HG03354 (cell line): ENCODE results near the gene PRKAR2A.
A peak's percentile ranks its signal among the peaks of the same experiment; 100 is the strongest.

Experiments
- ATAC-seq: cut with Tn5 transposase; IDR thresholded peaks from one replicate; pipeline ENCODE4 v1.9.1; 2021; ENCODE audit warnings: mild to moderate bottlenecking; ENCODE audit not compliant: unreplicated experiment, poor library complexity, severe bottlenecking

PRKAR2A gene

DNA sequence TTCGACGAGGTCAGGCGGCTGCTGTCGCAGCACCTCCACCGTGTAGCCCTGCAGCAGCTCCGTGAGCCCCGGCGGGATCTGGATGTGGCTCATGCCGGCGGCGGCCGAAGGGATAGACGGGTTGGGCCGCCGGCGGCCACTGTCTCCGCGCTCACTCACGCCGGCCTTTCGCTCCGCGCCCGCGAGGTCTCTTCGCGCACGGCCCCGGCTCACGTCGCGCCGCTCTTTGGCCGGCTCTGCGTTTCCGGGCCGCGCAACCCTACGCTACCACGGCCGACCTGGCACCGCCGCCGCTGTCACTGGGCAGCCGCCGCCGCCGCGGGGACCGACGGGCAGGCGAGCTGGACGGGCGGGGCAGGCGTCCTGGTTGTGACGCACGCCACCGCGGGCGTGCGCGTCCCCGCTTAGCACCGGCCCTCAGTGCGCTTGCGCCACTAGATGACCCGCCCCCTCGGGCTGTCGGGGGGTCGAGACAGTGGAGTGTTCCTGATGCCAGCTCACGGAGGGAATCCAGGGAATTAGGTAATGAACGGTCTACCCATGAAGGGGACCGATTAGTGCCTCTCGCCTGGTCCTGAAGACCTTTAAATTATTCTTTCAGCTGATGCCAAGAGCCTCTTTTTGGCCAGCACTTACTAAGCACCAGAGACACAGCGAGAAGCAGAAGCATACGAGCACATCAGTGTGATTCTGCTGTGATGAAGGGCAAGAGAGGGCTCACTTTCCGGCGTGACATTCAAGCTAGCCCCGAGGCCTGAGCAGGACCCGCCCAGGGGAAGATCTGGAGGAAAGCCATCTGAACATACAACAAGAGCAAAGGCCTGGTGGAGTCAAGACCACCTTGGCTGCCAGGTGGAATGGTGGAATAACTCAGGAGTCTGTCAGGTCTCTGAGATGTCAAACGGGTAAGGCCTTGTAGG lies at the start of gene PRKAR2A:
Gene PRKAR2A (minus strand): TSS at position 371 of the 920 bp plus-strand sequence. CDS start 278 bp downstream, at position 93.
- peak; percentile 84 for ATAC-seq

- ATAC-seq, result no peak
These were observed 49.3 kb upstream of the PRKAR2A start for GRCh38 chr3:48896936-48897335.

GRCh38 chr3:48894516-48894915 lies 46.8 kb upstream of the PRKAR2A start:
- ATAC-seq, result no peak

GRCh38 chr3:48891606-48892005 lies 43.9 kb upstream of the PRKAR2A start:
- no peak for ATAC-seq

GRCh38 chr3:48885753-48886152 lies 38.1 kb upstream of the PRKAR2A start:
- no peak for ATAC-seq

DNA sequence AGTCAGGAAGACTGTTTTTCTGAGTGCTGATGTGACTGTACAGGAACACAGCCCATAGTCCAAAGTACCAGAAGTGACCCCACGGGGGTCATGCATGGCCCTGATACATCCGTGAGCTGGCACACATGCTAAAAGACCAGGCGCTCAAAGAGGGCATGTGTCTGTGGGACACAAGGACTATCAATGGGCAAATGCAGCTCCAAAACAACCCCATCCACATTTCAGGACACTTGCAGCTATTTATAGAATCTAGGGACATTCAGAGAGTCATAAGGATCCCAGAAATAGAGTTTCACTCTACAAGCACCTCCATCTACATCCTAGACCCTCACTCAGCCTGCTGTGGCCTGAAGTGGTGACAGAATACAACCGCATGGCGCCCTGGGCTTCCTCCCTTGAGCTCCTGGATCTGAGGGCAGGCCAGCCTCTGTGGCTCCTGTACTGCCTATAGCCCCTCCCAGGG lies 34.0 kb upstream of the PRKAR2A start:
- ATAC-seq, result no peak

- ATAC-seq, result no peak
These were observed 33.3 kb upstream of the PRKAR2A start for GRCh38 chr3:48881006-48881405.

DNA sequence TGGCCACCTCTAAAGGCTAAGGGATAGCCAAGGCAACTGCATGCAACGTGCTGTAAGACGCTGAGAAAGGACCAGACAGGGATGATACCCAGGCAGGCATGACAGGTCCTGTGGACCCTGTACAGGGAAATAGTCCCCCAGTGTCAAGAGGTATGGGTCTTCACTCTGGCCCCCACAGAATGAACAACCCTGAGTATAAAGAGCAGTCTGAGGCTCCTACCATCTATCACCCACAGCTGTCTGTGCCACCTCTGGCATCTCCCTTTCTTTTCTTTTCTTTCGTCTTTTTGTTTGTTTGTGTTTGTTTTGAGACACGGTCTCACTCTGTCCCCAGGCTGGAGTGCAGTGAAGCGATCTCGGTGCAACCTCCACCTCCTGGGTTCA lies 32.3 kb upstream of the PRKAR2A start:
- ATAC-seq, result no peak

DNA sequence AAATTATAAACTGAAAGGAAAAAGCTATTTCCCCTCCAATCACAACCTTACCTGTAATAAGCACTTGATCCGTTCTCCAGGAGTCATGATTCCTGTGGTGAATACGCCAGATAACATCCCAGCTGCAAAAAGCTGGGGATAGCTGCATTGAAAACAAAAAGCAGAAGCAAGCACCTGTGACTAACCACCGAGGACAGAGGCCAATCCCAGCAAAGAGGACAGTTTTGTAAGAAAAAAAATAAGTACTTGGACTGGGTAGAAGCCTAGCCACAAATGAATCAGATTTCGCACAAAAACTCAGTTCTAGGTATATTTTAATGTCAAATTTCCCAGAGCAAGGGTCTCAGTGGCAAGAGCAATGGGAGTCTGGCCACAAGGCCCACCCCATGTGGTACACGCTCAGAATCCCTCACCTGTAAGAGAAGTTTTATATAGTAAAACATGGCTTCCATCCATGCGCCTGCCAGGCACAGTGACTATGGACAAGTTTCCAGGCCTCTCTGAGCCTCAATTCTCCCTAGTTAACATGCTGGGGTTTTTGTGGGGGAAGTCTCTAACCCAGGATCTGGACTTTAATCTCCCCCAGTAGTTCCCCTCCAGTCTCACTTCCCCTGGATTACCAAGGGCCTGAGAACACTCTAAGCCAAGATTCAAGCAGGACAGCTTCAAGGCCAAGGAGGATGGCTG lies 31.8 kb upstream of the PRKAR2A start:
- no peak for ATAC-seq

DNA sequence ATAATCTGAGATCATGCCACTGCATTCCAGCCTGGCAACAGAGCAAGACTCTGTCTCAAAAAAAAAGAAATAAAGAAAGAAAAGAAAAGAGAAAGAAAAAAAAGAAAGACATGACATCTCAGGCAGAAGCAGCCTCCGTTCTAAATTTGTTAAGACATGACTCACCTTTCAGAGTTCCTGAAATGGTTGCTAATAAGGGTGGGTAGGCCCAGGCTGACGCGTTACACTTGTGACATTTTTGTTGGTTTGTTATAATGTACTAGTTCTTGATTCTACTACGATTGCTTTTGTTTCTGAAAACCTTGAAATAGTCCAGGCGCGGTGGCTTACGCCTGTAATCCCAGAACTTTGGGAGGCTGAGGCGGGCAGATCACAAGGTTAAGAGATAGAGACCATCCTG lies 30.0 kb upstream of the PRKAR2A start:
- no peak for ATAC-seq

DNA sequence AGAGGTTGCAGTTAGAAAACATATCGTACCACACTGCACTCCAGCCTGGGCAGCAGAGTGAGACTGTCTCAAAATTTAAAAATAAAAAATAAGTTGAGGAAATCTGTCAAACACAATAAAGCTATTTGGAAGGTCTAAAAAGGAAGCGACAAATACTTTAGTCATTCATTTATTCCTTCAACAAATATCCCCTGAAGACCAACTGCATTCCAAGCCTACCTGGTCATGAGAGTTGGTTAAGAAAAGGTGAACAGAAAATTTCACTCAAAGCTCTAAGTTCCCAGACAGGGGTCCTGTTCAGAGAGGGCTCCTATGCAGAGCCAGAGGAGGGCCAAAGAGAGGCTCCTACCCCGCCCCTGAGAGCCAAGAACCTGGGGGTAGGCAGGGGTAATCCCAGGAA lies 15.4 kb upstream of the PRKAR2A start:
- no peak for ATAC-seq

- ATAC-seq, result no peak
These were observed 11.5 kb upstream of the PRKAR2A start for GRCh38 chr3:48859206-48859605.

GRCh38 chr3:48858709-48859108 lies 11.0 kb upstream of the PRKAR2A start:
- no peak for ATAC-seq

DNA sequence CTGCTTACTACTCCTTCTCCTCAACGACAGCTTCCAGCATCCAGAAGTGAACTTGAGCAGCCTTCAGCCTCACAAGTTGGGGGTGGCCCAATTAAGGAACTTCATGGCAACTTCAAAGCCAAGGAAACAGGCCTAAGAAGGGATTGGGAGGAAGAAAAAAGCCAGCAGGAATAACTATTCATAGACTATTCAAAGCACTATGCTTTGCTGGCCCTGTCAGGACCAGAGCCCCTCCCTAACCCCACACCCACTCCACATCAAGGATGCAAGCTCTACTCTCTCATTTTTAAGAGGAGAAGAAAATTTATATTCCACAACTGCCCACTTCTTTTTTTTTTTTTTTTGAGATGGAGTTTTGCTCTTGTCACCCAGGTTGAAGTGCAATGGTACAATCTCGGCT lies 10.0 kb upstream of the PRKAR2A start:
- no peak for ATAC-seq

DNA sequence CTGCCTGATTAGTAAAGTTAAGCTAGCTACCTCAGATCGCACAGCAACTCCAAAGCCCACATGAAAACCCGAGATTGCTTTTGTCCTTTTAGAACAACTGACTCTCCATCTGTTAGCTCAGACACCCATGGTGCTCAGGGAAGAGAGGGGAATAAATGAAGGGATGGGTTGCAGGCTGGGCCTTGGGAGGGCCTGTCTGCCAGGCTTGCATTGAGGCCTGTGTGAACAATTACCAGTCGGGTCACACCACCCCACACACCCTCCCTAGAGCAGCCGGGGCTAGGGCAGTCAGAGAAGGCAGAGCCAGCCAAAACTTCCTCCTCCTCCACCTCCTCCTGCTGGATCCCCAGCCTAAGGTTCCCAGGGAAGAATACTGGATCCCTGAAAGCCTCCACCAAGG lies 8.8 kb upstream of the PRKAR2A start:
- ATAC-seq, result no peak

DNA sequence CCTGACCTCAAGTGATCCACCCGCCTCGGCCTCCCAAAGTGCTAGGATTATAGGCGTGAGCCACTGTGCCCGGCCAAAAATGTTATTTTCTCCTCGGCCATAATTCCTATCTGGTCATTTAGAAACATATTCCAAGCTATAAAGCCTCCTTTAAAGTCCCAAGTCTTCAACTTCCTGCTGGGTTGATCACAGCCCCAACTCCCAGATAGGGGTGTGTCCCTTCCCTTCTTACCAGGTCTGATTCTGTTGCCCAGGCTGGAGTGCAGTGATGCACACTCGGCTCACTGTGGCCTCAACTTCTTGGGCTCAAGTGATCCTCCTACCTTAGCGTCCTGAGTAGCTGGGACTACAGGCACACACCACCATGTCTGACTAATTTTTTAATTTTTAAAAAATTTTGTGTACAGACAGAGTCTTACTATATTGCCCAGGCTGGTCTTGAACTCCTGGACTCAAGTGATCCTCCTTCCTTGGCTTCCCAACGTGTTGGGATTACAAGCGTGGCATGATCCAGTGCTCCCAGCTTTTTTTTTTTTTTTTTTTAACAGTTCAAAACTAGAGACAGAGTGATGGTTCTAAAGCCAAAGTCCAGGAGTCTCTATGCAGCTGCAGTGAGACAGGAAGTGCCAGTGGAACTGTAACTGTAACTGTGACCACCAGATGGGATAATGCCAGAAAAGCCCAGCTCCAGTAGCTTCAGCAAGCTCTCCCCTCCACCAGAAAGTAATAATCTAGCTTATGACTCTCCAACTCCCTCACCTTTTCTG lies 8.2 kb upstream of the PRKAR2A start:
- ATAC-seq, result no peak

- no peak for ATAC-seq
These were observed 4.5 kb upstream of the PRKAR2A start for GRCh38 chr3:48852151-48852550.

DNA sequence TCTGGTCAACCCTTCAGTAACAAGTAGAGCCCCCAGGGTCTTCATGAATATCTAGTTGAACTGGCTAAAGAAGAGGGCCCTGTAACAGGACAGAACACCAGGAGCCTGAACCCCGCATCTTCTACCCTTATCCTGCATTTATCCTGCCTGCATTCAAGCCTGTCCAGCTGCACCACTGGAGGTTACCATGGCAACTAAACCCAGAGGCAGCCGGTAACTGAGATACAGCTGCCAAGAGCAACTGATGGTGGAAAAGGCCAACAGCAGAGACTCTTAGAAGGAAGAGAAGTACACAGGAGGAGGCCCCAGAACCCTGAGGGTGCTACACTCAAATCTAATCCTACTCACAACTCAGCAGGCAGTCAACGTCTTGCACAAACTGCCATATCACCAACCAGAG lies 3.7 kb upstream of the PRKAR2A start:
- no peak for ATAC-seq

DNA sequence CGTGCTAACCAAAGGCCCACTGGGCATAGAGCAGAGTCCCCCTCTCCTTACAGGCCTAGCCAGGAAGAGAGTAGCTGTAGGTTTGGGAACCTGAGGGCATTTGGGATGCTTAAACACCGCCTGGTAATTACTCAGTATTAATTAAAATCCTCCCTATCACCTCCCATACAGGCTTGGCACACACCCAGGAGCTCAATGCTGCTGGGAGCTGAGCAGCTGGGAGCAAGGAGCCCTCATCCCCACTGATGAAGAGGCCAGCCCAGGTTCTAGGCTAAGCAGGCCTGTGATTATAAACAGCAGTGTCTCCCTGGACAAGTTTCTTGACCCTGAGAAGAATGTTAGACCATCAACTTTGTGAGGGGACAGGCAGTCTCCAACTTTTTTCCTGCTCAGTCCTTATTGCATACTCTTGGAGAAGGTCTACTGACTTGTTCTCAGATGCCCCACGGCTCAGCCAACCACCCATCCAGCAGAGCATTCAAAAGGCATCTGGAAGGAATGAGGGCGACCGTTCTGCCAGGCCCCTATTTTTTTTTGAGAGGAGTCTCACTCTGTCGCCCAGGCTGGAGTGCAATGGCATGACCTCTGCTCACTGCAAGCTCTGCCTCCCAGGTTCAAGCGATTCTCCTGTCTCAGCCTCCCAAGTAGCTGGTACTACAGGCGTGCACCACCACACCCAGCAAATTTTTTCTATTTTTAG lies 1.3 kb upstream of the PRKAR2A start:
- ATAC-seq, result no peak

- ATAC-seq, result peak; percentile 39
These were observed 596 bp downstream of the PRKAR2A start for GRCh38 chr3:48847053-48847503.
